CD14-positive monocyte (primary cell): ENCODE measurements around the gene ASS1. TPM values are rescaled to one million over a fixed set of nuclear protein-coding genes. Genes with fewer than 3 reads are reported as not detected.

Source experiments
- DNase-seq, 3 donors: peaks; one replicate each; pipeline ENCODE4 v3.0.0-alpha.2; 2011 to 2022
- H2AFZ ChIP-seq: 2 replicates; pipeline ENCODE4 v1.6.0; 2012; ENCODE audit warnings: mild to moderate bottlenecking, low read depth, low read length, inconsistent platforms; ENCODE audit not compliant: insufficient read depth, poor library complexity, severe bottlenecking
- H3K27ac ChIP-seq, 2 donors: 1 replicate in 1 of 2; 2 replicates in 1 of 2; pipeline ENCODE4 v1.5.1; 2012 to 2013; ENCODE audit warnings: low read length in 2 of 2, control low read depth in 1 of 2, inconsistent platforms in 1 of 2, low read depth in 1 of 2, mild to moderate bottlenecking in 1 of 2
- H3K27me3 ChIP-seq, 2 donors: one replicate each; pipeline versions ENCODE4 v1.6.0 to v1.6.1; 2011 to 2013; ENCODE audit warnings: low read length in 2 of 2; ENCODE audit not compliant: control insufficient read depth in 2 of 2, insufficient read depth in 2 of 2
- H3K36me3 ChIP-seq, 2 donors: replicated peaks in 1 of 2; 1 replicate in 1 of 2; 2 replicates in 1 of 2; pipeline versions ENCODE4 v1.5.1 to v1.6.1; 2012 to 2013; ENCODE audit warnings: low read length in 2 of 2, control low read depth in 1 of 2, inconsistent platforms in 1 of 2, mild to moderate bottlenecking in 1 of 2; ENCODE audit not compliant: insufficient read depth in 2 of 2, control insufficient read depth in 1 of 2
- H3K4me1 ChIP-seq, 2 donors: 1 replicate in 1 of 2; 2 replicates in 1 of 2; pipeline versions ENCODE4 v1.5.1 to v1.6.1; 2012 to 2013; ENCODE audit warnings: low read length in 2 of 2, control low read depth in 1 of 2, inconsistent platforms in 1 of 2, mild to moderate bottlenecking in 1 of 2, moderate library complexity in 1 of 2; ENCODE audit not compliant: insufficient read depth in 2 of 2, control insufficient read depth in 1 of 2
- H3K4me2 ChIP-seq: replicated peaks from 2 replicates; pipeline ENCODE3; 2012; ENCODE audit warnings: low read length, moderate library complexity, mild to moderate bottlenecking; ENCODE audit not compliant: poor library complexity, severe bottlenecking; ENCODE audit errors: extremely low read depth
- H3K4me3 ChIP-seq, 3 experiments: fragments of 200-600 bp in 1 of 3; sonication (generic) in 1 of 3; replicated peaks in 1 of 3; 1 replicate in 2 of 3; 2 replicates in 1 of 3; pipeline ENCODE4 v1.5.1; 2011 to 2013; ENCODE audit warnings: low read length in 3 of 3, mild to moderate bottlenecking in 3 of 3, control low read depth in 2 of 3, low read depth in 2 of 3, inconsistent platforms in 1 of 3, moderate library complexity in 1 of 3
- H3K79me2 ChIP-seq: 2 replicates; pipeline ENCODE4 v1.6.0; 2012; ENCODE audit warnings: mild to moderate bottlenecking, control low read depth, inconsistent platforms, low read length, moderate library complexity; ENCODE audit not compliant: insufficient read depth
- H3K9ac ChIP-seq: 2 replicates; pipeline ENCODE4 v1.6.0; 2017; ENCODE audit warnings: low read length, mild to moderate bottlenecking; ENCODE audit not compliant: insufficient read depth, poor library complexity, severe bottlenecking
- H3K9me3 ChIP-seq, 2 donors: replicated peaks in 1 of 2; 1 replicate in 1 of 2; 2 replicates in 1 of 2; pipeline versions ENCODE4 v1.5.1 to v1.6.1; 2012 to 2013; ENCODE audit warnings: low read length in 2 of 2, control low read depth in 1 of 2; ENCODE audit not compliant: control insufficient read depth in 1 of 2, insufficient read depth in 1 of 2
- H4K20me1 ChIP-seq: 2 replicates; pipeline ENCODE4 v1.6.0; 2012; ENCODE audit warnings: mild to moderate bottlenecking, low read length, control low read depth, moderate library complexity; ENCODE audit not compliant: insufficient read depth
- H3K27ac Mint-ChIP-seq, 7 donors: one replicate each; pipeline ENCODE4 v1.8.0; 2020; ENCODE audit warnings: mild to moderate bottlenecking in 7 of 7, mixed read lengths in 7 of 7, moderate library complexity in 6 of 7, inconsistent platforms in 2 of 7
- H3K27me3 Mint-ChIP-seq, 3 donors: one replicate each; pipeline ENCODE4 v1.8.0; 2021 to 2022; ENCODE audit warnings: low read depth in 3 of 3, mild to moderate bottlenecking in 3 of 3, mixed read lengths in 3 of 3, moderate library complexity in 3 of 3, inconsistent platforms in 1 of 3
- H3K36me3 Mint-ChIP-seq, 2 donors: one replicate each; pipeline ENCODE4 v1.8.0; 2020; ENCODE audit warnings: mixed read lengths in 2 of 2, inconsistent platforms in 1 of 2, mild to moderate bottlenecking in 1 of 2
- H3K4me1 Mint-ChIP-seq: one replicate; pipeline ENCODE4 v1.8.0; 2020; ENCODE audit warnings: mild to moderate bottlenecking, mixed read lengths
- H3K4me3 Mint-ChIP-seq, 2 donors: one replicate each; pipeline ENCODE4 v1.8.0; 2020; ENCODE audit warnings: mild to moderate bottlenecking in 2 of 2, mixed read lengths in 2 of 2, moderate library complexity in 1 of 2
- H3K9me3 Mint-ChIP-seq, 7 donors: one replicate each; pipeline ENCODE4 v1.8.0; 2020 to 2022; ENCODE audit warnings: mixed read lengths in 7 of 7, mild to moderate bottlenecking in 6 of 7, moderate library complexity in 6 of 7, inconsistent platforms in 2 of 7
- CTCF ChIP-seq: fragments of 200-600 bp; IDR thresholded peaks from one replicate; pipeline ENCODE4 v1.8.0; 2022; ENCODE audit warnings: antibody characterized with exemption, mild to moderate bottlenecking
- WGBS: methylation state at CpG from one replicate; pipeline ENCODE4 v1.1.5; 2013; ENCODE audit warnings: missing lambda C conversion rate; ENCODE audit not compliant: insufficient coverage; 5-methylcytosine and 5-hydroxymethylcytosine counted together
- intact Hi-C, 2 donors: fragments of 100-400 bp; cut with micrococcal nuclease; formaldehyde crosslinking; loops; one replicate each; pipeline versions ENCODE4 v1.15.0 to v1.15.1; 2023
- polyA plus RNA-seq, 3 donors: library from polyadenylated mRNA; depleted of rRNA in 1 of 3; unstranded in 2 of 3; stranded (reverse) in 1 of 3; fragments of 300-500 nt in 2 of 3; fragments of >200 nt in 1 of 3; fragmentation: Illumina TruSeq in 2 of 3; gene quantifications; 1 replicate in 2 of 3; 2 replicates in 1 of 3; pipeline ENCODE4 v1.2.3, GENCODE V29; 2012 to 2021

Gene ASS1
- polyA plus RNA-seq, 3 donors = not detected

- no peak overlapping the region for H2AFZ ChIP-seq
- no peak overlapping the region for H3K27ac Mint-ChIP-seq
- no peak overlapping the region for H3K4me3 ChIP-seq
- H3K9ac ChIP-seq = no peak overlapping the region
- peaks cover 0 to 1% (median 0%) of the 10 kb centered on the region in 7 donors for H3K9me3 Mint-ChIP-seq
- TF ChIP-seq CTCF = no peak
- H4K20me1 ChIP-seq = no peaks in the 10 kb centered on the region
- no peak overlapping the region for H3K4me2 ChIP-seq
- 70% methylated on average over 8 of the region's 17 CpGs for WGBS
- no peak overlapping the region for H3K27ac ChIP-seq
- no peaks in the 10 kb centered on the region for H3K79me2 ChIP-seq
- no peaks in the 10 kb centered on the region for H3K27me3 ChIP-seq
- H3K27me3 Mint-ChIP-seq = peaks cover 2 to 17% (median 6%) of the 10 kb centered on the region in 3 donors
- H3K4me1 ChIP-seq = no peaks in the 10 kb centered on the region
- H3K9me3 ChIP-seq = no peaks in the 10 kb centered on the region
- no peak overlapping the region for H3K4me3 Mint-ChIP-seq
- H3K4me1 Mint-ChIP-seq = no peaks in the 10 kb centered on the region
- DNase-seq = no peak
- H3K36me3 Mint-ChIP-seq = no peaks in the 10 kb centered on the region
- intact Hi-C loops = no loop called here
- H3K36me3 ChIP-seq = no peaks in the 10 kb centered on the region
Measured at GRCh38 chr9:130421154-130421801, 23.5 kb upstream of the ASS1 start.

DNA sequence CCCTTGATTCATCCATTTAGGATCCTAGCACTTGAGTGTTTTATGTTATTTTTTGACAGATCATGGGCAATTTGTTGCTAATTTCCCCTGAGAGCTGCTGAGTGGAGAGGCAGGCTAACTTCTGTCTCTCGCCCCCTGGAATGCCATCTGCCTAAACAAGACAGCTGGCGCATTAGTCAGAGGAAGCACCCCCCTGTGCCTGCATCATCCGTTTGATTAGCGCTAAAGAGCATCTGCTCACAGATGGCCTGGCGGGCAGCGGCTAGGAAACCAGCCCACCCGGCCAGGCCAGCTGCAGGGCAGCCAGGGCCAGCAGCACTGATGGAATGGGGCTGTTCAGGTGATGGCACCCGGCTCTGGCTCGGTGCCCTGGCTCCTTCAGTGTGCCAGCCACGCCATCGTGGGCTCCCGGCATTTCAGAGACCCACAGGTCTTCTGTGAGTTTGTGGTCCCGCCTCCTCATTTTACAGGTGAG, 22.9 kb upstream of the ASS1 start:
- H3K9ac ChIP-seq = no peak overlapping the region
- peaks cover 0 to 1% (median 0%) of the 10 kb centered on the region in 7 donors for H3K9me3 Mint-ChIP-seq
- no peak overlapping the region for H3K4me3 ChIP-seq
- H3K4me3 Mint-ChIP-seq = no peak overlapping the region
- no peaks in the 10 kb centered on the region for H3K4me1 ChIP-seq
- no peaks in the 10 kb centered on the region for H4K20me1 ChIP-seq
- no peak for TF ChIP-seq CTCF
- H3K9me3 ChIP-seq = no peaks in the 10 kb centered on the region
- H3K4me1 Mint-ChIP-seq = no peaks in the 10 kb centered on the region
- H3K27ac ChIP-seq = no peak overlapping the region
- H3K36me3 ChIP-seq = no peaks in the 10 kb centered on the region
- H3K79me2 ChIP-seq = no peaks in the 10 kb centered on the region
- H3K36me3 Mint-ChIP-seq = no peaks in the 10 kb centered on the region
- intact Hi-C loops = no loop called here
- H3K27me3 Mint-ChIP-seq = peaks cover 2 to 17% (median 6%) of the 10 kb centered on the region in 3 donors
- no peak overlapping the region for H3K27ac Mint-ChIP-seq
- no peak overlapping the region for H2AFZ ChIP-seq
- H3K27me3 ChIP-seq = no peaks in the 10 kb centered on the region
- 76% methylated on average over 13 of the region's 13 CpGs for WGBS
- no peak overlapping the region for H3K4me2 ChIP-seq
- no peak for DNase-seq
